NK-92 (cell line): Measurements from ENCODE around the gene TBC1D3H.
"Not testable (repeated sequence)": the region's sequence is repeated elsewhere in the genome, so short reads cannot be mapped to it uniquely, and the experiment has no call there.

Experiments used
- DNase-seq: peaks from one replicate; lab custom pipeline; 2025; ENCODE audit not compliant: unreplicated experiment; lab: John Stamatoyannopoulos, UW

Gene TBC1D3H

GRCh38 chr17:36388385-36389245 is at the start of gene TBC1D3H:
Gene TBC1D3H, minus strand, starts transcription at chr17:36388435. Its CDS starts 1,540 bp downstream, at chr17:36386895.
- DNase-seq = not testable (repeated sequence)

GRCh38 chr17:36428891-36429290 is 40.7 kb upstream of the TBC1D3H start:
- DNase-seq = not testable (repeated sequence)

- DNase-seq = not testable (repeated sequence)
These were observed 27.1 kb upstream of the TBC1D3H start for GRCh38 chr17:36415180-36415941.

- not testable (repeated sequence) for DNase-seq
These were observed 2.9 kb upstream of the TBC1D3H start for GRCh38 chr17:36390943-36391645.

- not testable (repeated sequence) for DNase-seq
These were observed 12.3 kb downstream of the TBC1D3H start for GRCh38 chr17:36375938-36376337.

- DNase-seq = not testable (repeated sequence)
These were observed 25.7 kb downstream of the TBC1D3H start for GRCh38 chr17:36362496-36362895.
